ENCODE measurements around the gene COLEC11.

DNA sequence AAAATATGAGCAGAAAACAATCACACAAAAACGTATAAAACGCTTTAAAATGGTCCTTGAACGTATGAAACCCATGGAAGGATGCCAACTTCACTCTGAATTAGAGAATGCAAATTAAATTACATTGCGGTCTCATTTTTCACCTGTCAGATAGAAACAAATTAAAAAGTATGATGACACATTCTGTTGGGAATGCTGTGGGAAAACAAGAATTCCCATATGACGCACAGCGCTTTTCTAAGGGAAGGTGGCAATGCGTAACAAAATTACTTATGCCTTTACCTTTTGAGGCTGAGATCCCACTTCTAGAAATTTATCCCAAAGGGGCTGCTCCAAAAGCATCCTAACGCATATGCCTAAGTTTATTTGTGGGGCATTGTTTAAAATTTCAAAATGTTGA is 23.6 kb upstream of the COLEC11 start:
- TF ChIP-seq, protein P1, sequence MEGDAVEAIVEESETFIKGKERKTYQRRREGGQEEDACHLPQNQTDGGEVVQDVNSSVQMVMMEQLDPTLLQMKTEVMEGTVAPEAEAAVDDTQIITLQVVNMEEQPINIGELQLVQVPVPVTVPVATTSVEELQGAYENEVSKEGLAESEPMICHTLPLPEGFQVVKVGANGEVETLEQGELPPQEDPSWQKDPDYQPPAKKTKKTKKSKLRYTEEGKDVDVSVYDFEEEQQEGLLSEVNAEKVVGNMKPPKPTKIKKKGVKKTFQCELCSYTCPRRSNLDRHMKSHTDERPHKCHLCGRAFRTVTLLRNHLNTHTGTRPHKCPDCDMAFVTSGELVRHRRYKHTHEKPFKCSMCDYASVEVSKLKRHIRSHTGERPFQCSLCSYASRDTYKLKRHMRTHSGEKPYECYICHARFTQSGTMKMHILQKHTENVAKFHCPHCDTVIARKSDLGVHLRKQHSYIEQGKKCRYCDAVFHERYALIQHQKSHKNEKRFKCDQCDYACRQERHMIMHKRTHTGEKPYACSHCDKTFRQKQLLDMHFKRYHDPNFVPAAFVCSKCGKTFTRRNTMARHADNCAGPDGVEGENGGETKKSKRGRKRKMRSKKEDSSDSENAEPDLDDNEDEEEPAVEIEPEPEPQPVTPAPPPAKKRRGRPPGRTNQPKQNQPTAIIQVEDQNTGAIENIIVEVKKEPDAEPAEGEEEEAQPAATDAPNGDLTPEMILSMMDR (IDR thresholded peaks at IDR 0.05): no peak
- no peak for TF ChIP-seq POLR2A (IDR thresholded peaks at IDR 0.05)

All from esophagus squamous epithelium (tissue), 4 donors.